Measurements from ENCODE around the gene ECT2. TPM values are rescaled to one million over a fixed set of nuclear protein-coding genes. Genes with fewer than 3 reads are reported as not detected.
"Not testable (repeated sequence)": the region's sequence is repeated elsewhere in the genome, so short reads cannot be mapped to it uniquely, and the experiment has no call there.

ECT2 gene
- total RNA-seq, 2 donors from 2014 or later, result 90.3 to 141 TPM

DNA sequence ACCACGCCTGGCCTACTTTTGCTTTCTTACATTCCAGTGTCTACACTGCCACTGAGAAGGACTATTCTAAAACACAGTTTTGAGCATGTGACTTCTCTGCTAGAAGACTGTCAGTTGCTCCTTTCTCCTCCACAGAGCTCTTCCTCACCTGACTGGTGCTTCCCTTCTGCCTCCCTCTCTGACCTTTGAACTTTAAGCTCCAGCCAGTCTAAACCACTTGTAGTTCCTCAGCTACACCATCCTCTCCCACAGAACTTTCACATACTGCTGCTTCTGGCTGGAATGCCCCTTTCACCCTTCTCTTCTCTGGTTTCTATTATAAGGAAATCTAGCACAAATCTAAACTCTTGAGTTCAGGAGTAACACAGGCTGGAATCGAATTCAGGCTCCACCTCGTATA is 48.8 kb upstream of the ECT2 start:
- no peaks in the 10 kb centered on the region for H3K9me3 Mint-ChIP-seq
- no peaks in the 10 kb centered on the region for H3K9me3 ChIP-seq (ENCODE audit: control insufficient read depth, low read length)
- no peak overlapping the region for H3K9ac ChIP-seq (ENCODE audit: extremely low read depth, low read length, poor library complexity, severe bottlenecking)
- no peaks in the 10 kb centered on the region for H3K36me3 ChIP-seq (ENCODE audit: control insufficient read depth, insufficient read depth, low read length)
- no peaks in the 10 kb centered on the region for H3K36me3 Mint-ChIP-seq (ENCODE audit: low read depth)
- WGBS, 2 experiments (ENCODE audit: insufficient coverage in 1 of 2, insufficient read length in 1 of 2), result 98% methylated on average over 3 of the region's 3 CpGs
- H3K27me3 ChIP-seq (ENCODE audit: control insufficient read depth, insufficient read depth, low read length, poor library complexity, severe bottlenecking), result no peaks in the 10 kb centered on the region
- H3K4me3 ChIP-seq (ENCODE audit: low read length), result no peak overlapping the region
- H3K4me3 Mint-ChIP-seq, result no peak overlapping the region
- no peaks in the 10 kb centered on the region for H3K27me3 Mint-ChIP-seq (ENCODE audit: insufficient read depth)
- no peak overlapping the region for H3K27ac ChIP-seq (ENCODE audit: low read depth, low read length)
- no peaks in the 10 kb centered on the region for H3K4me1 ChIP-seq (ENCODE audit: control insufficient read depth, insufficient read depth, low read length)
- H3K27ac Mint-ChIP-seq, result no peak overlapping the region
- TF ChIP-seq, protein P1, sequence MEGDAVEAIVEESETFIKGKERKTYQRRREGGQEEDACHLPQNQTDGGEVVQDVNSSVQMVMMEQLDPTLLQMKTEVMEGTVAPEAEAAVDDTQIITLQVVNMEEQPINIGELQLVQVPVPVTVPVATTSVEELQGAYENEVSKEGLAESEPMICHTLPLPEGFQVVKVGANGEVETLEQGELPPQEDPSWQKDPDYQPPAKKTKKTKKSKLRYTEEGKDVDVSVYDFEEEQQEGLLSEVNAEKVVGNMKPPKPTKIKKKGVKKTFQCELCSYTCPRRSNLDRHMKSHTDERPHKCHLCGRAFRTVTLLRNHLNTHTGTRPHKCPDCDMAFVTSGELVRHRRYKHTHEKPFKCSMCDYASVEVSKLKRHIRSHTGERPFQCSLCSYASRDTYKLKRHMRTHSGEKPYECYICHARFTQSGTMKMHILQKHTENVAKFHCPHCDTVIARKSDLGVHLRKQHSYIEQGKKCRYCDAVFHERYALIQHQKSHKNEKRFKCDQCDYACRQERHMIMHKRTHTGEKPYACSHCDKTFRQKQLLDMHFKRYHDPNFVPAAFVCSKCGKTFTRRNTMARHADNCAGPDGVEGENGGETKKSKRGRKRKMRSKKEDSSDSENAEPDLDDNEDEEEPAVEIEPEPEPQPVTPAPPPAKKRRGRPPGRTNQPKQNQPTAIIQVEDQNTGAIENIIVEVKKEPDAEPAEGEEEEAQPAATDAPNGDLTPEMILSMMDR (conservative IDR thresholded peaks at IDR 0.05), result no peak
- H3K4me1 Mint-ChIP-seq, result no peaks in the 10 kb centered on the region
- no peak for DNase-seq

DNA sequence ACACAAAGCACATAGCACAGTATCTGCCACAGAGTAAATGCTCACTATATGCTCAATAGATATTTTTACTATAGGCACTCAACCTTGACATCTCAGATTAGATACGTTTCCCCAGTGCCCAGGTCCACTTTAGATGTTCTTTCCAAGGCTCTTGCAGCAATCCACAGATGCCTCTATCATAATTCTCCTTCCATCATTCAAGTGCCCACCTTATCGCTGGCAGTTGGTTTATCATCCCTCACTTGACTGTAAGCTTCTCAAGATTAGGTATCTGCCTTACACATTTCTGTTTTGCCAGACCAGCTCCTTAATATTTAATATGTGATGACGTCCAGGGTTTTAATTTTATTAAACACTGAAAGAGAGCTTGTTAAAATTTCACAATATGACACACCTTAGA is 48.3 kb upstream of the ECT2 start:
- TF ChIP-seq, protein P1 (conservative IDR thresholded peaks at IDR 0.05), result no peak
- no peaks in the 10 kb centered on the region for H3K27me3 ChIP-seq (ENCODE audit: control insufficient read depth, insufficient read depth, low read length, poor library complexity, severe bottlenecking)
- WGBS, 2 experiments (ENCODE audit: insufficient coverage in 1 of 2, insufficient read length in 1 of 2), result 93 to 100% methylated on average over 2 to 3 of the region's 3 CpGs
- H3K9me3 Mint-ChIP-seq, result no peaks in the 10 kb centered on the region
- H3K36me3 ChIP-seq (ENCODE audit: control insufficient read depth, insufficient read depth, low read length), result no peaks in the 10 kb centered on the region
- H3K27me3 Mint-ChIP-seq (ENCODE audit: insufficient read depth), result no peaks in the 10 kb centered on the region
- H3K4me1 ChIP-seq (ENCODE audit: control insufficient read depth, insufficient read depth, low read length), result no peaks in the 10 kb centered on the region
- DNase-seq, result no peak
- H3K4me1 Mint-ChIP-seq, result peaks cover 3% of the 10 kb centered on the region
- no peaks in the 10 kb centered on the region for H3K36me3 Mint-ChIP-seq (ENCODE audit: low read depth)
- no peak overlapping the region for H3K27ac ChIP-seq (ENCODE audit: low read depth, low read length)
- H3K4me3 ChIP-seq (ENCODE audit: low read length), result no peak overlapping the region
- no peak overlapping the region for H3K9ac ChIP-seq (ENCODE audit: extremely low read depth, low read length, poor library complexity, severe bottlenecking)
- H3K9me3 ChIP-seq (ENCODE audit: control insufficient read depth, low read length), result no peaks in the 10 kb centered on the region
- H3K4me3 Mint-ChIP-seq, result no peak overlapping the region
- H3K27ac Mint-ChIP-seq, result no peak overlapping the region

DNA sequence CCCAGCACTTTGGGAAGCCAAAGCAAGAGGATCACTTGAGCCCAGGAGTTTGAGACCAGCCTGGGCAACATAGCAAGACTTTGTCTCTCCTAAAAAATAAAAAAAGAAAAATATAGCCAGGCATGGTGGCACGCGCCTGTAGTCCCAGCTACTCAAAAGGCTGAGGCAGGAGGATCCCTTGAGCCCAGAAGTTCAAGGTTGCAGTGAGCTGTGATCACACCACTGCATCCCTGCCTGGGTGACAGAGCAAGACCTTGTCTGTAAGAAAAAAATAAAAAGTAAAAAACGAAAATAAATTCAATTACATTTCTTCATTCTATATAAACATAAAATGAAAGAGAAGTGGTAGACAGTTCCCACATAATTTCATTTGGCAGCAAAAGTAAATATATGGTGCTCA is 47.8 kb upstream of the ECT2 start:
- H3K27ac ChIP-seq (ENCODE audit: low read depth, low read length); H3K27me3 Mint-ChIP-seq (ENCODE audit: insufficient read depth); H3K9me3 ChIP-seq (ENCODE audit: control insufficient read depth, low read length); H3K27me3 ChIP-seq (ENCODE audit: control insufficient read depth, insufficient read depth, low read length, poor library complexity, severe bottlenecking); DNase-seq; H3K4me1 ChIP-seq (ENCODE audit: control insufficient read depth, insufficient read depth, low read length); H3K4me1 Mint-ChIP-seq; H3K36me3 ChIP-seq (ENCODE audit: control insufficient read depth, insufficient read depth, low read length); H3K27ac Mint-ChIP-seq; H3K4me3 ChIP-seq (ENCODE audit: low read length); H3K9ac ChIP-seq (ENCODE audit: extremely low read depth, low read length, poor library complexity, severe bottlenecking); H3K4me3 Mint-ChIP-seq; H3K9me3 Mint-ChIP-seq; H3K36me3 Mint-ChIP-seq (ENCODE audit: low read depth): not testable (repeated sequence)
- WGBS, 2 experiments (ENCODE audit: insufficient coverage in 1 of 2, insufficient read length in 1 of 2), result 95 to 100% methylated on average over 2 to 3 of the region's 3 CpGs

DNA sequence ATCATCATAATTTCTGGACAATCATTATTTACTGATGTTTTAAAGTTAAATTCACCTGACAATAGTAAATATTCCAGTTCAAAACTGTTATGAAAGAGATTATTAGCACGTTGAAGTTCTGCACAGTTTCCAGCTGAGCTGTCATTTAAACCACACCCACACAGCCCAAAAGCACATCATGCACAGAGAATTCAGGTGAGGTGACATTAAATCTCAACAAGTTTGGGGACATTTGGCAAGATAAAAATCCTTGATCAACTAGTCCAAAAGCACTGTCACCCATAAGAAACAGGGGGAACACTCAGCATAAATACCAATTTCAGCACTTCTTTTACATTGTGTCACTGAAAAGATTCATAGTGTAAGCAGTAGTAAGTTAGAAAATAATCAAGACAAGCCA is 46.5 kb upstream of the ECT2 start:
- Histone ChIP-seq H3K27ac (ENCODE audit: low read depth, low read length) (no peak overlapping the region), H3K9me3 (ENCODE audit: control insufficient read depth, low read length) (no peaks in the 10 kb centered on the region), H3K9ac (ENCODE audit: extremely low read depth, low read length, poor library complexity, severe bottlenecking) (no peak overlapping the region), H3K4me1 (ENCODE audit: control insufficient read depth, insufficient read depth, low read length) (no peaks in the 10 kb centered on the region), H3K27me3 (ENCODE audit: control insufficient read depth, insufficient read depth, low read length, poor library complexity, severe bottlenecking) (no peaks in the 10 kb centered on the region), H3K4me3 (ENCODE audit: low read length) (no peak overlapping the region), H3K36me3 (ENCODE audit: control insufficient read depth, insufficient read depth, low read length) (no peaks in the 10 kb centered on the region)
- Mint-ChIP-seq H3K27ac (no peak overlapping the region), H3K4me3 (no peak overlapping the region), H3K36me3 (ENCODE audit: low read depth) (peaks cover 2% of the 10 kb centered on the region), H3K27me3 (ENCODE audit: insufficient read depth) (no peaks in the 10 kb centered on the region), H3K9me3 (no peaks in the 10 kb centered on the region), H3K4me1 (peaks cover 10% of the 10 kb centered on the region)
- TF ChIP-seq, protein P1 (conservative IDR thresholded peaks at IDR 0.05), result no peak
- 67 to 79% methylated on average over 1 of the region's 1 CpG for WGBS, 2 experiments (ENCODE audit: insufficient coverage in 1 of 2, insufficient read length in 1 of 2)
- DNase-seq, result no peak

All from endodermal cell (in vitro differentiated cells).